Embryonic facial prominence (tissue), 1 donor: ENCODE results near the gene ACACB.

Experiments used
- DNase-seq: peaks from one replicate; pipeline ENCODE4 v3.0.0-alpha.2; 2016; ENCODE audit errors: extremely low spot score

The ACACB gene

DNA sequence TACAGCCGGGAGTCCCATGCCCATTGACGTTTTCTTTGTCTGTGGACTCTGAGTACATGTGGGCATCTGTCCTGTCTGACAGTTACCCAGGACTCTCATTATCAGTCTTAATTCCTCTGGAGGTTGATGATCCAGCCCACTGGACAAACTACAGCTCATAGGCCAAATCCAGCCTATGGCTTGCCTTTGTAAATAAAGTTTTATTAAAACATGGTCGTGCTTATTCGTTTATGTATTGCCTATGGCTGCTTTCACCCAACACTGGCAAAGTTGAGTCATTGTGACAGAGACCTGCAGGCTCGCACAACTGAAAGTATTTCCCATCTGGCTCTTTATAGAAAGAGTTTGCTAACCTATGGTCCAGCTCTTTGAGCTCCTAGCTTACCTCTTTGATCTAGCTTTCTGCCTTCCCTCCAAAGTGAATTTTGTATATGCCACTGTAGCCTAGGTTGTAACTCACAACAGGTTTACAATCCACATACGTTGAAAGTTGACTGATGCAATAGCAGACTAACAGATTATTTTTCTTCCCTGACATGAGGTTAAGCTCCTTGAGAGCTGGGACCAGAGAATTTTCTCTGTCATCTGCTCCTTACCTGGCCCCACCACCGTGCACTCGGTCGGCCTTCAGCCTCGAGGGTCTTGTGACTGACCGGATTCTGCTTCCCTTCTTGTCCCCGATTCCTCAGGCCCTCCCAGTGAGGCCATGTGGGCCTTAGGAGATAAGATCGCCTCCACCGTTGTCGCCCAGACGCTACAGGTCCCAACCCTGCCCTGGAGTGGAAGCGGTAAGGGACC lies 57.3 kb downstream of the ACACB start:
- DNase-seq = no peak

DNA sequence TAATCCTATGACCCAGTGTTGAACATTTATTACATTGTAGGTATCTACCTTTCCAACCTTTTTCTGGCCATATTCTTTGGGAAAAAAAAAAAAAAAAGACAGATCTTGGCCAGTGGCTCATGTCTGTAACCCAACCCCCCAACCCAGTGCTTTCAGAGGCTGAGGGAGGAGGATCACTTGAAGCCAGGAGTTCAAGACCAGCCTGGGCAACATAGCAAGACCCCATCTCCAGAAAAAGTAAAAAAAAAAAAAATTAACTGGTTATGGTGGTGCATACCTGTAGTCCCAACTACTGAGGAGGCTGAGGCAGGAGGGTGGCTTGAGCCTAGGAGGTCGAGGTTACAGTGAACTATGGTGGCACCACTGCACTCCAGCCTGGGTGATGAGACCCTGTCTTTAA lies 58.1 kb downstream of the ACACB start:
- no peak for DNase-seq

DNA sequence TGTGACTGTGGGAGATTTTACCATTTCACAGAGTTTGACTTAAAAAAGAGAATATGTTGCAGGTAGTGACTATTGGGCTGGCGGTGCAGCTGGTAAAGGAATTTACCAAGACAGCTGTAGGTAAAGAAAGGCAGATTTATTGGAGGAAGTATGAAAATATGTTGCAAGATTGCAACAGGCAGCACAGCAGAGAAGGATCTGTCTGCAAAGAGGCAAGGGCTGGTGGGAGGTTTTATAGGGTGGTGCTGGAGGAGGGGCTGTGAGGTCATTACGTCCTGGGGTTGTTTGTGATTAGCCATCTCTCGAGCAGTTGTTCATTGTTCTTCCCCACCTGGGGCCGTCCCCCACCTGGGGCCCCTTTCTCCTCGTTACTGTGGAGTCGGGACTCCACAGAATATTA lies 62.1 kb downstream of the ACACB start:
- no peak for DNase-seq

DNA sequence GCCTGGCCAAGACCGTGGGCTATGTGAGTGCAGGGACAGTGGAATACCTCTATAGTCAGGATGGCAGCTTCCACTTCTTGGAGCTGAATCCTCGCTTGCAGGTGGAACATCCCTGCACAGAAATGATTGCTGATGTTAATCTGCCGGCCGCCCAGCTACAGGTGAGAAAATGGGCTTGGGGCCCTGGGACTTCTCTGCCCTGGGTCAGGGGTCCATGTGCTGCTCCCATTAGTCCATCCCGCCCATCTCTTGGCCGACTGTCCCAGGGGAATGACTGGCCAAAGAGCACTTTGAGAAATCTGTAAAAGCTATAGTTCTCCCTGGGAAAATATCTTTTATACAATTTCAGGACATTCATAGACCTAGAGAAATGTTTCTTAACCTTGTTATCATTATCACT lies 63.5 kb downstream of the ACACB start:
- DNase-seq = no peak

DNA sequence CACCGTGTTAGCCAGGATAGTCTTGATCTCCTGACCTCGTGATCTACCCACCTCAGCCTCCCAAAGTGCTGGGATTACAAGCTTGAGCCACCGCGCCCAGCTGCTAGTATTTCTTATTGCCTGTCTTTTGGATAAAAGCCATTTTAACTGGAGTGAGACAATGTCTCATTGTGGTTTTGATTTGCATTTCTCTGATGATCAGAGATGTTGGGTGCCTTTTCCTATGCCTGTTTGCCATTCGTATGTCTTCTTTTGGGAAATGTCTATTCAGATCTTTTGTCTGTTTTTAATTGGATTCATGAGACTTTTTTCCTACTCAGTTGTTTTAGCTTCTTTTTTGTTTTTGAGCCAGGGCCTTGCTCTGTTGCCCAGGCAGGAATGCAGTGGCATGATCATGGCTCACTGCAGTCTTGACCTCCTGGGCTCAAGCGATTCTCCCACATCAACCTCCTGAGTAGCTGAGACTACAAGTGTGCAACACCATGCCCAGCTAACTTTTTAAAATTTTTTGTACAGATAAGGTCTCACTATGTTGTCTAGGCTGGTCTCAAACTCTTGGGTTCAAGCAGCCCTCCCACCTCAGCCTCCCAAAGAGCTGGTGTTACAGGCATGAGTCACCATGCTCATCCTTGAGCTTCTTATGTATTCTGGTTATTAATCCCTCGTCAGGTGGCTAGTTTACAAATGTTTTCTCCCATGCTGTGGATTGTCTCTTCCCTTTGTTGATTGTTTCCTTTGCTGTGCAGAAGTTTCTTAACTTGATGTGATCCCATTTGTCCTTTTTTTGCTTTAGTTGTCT lies 65.9 kb downstream of the ACACB start:
- no peak for DNase-seq

DNA sequence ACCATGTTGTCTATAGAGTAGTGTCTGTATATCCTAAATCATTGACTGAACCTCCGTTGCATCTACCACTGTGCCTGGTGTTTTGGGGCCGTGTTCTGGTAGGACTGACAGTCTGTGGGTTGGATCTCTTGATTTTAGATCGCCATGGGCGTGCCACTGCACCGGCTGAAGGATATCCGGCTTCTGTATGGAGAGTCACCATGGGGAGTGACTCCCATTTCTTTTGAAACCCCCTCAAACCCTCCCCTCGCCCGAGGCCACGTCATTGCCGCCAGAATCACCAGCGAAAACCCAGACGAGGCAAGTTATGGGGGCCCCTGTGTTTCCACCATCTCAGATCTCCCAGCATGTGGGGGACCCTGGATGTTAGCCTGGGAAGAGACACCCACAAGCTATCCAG lies 69.1 kb downstream of the ACACB start:
- no peak for DNase-seq

DNA sequence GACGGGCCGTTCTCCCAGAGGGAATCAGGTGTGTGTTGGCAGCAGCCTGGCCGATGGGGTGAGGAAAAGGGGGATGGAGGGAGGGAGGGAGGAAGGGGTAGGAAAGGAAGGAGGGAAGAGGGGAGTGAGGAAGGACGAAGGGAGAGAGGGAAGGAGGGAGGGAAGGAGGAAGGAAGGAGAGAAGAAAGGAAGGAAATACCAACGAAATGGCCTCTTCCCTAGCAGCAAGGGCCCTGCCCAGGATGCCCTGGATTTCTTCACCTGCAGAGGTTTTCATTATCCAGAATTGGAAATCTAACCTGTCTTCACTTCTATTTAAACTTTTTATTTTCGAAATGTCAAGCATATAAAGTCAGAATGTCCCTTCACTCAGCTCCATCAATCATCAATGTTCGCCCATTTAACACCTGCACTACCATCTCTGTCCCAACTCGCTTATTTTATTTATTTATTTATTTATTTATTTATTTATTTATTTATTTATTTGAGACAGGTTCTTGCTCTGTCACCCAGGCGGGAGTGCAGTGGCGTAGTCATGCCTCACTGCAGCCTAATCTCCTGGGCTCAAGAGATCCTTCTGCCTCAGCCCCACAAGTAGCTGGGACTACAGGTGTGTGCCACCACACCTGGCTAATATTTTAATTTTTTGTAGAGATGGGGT lies 70.7 kb downstream of the ACACB start:
- no peak for DNase-seq

DNA sequence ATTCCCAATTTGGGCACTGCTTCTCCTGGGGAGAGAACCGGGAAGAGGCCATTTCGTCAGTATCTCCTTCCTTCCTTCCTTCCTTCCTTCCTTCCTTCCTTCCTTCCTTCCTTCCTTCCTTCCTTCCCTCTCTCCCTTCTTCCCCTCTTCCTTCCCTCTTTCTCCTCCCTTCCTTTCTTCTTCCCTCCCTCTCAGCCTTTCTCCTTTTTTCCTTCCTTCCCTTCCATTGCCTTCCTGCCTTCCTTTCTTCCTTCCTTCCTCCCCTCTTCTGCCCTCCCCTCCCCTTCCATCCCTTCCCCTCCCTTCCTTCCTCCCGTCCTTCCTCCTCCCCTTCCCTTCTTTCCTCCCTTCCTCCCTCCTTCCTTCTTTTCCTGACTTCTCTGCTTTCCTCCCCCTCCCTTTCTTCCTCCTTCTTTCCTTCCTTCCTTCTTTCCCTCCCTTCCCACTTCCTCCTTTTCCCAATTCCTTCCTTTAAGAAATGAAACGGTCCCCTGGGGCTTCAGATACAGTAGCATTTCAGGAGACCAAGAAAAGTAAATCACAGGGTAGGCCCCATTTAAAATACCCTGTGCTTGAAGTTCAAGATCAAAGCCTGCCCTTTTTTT lies 71.8 kb downstream of the ACACB start:
- DNase-seq = no peak

DNA sequence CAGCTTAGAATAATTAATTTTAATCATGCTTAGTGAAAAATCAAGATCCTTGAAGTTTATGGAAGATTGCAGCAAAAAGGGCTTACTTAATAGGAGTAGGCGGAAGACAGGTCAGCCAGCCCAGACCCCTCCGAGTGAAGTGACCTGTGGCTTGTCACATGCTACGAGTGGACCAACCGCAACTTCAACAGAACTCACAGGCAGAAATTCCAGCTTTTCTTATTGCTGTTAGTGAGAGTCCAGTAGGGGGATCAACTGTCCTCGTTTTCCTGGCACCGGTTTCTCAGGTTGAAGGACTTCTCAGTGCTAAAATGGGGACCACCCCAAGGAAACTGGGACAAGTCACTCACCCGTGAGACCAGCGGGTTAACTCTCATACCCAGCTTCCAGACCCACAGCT lies 72.9 kb downstream of the ACACB start:
- DNase-seq = no peak

DNA sequence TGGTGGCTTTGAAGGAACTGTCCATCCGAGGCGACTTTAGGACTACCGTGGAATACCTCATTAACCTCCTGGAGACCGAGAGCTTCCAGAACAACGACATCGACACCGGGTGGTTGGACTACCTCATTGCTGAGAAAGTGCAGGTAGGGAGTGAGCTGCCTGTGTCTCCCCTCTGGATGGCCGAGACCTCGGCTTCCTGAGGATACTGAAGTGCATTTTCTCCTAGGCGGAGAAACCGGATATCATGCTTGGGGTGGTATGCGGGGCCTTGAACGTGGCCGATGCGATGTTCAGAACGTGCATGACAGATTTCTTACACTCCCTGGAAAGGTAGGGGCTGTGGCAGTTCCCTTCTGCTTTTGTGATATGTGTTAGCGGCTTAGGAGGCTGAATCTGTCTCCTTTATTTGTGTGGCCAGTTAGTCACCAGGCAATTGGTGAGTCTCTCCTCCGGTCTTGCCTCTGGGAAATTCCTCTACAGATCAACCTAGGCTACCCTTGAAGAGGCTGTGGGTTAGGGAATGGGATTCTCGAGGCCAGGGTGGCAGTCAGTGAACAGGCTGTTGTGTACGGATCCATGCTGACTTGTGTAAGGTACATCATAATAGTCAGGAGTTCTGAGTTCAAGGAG lies 75.3 kb downstream of the ACACB start:
- no peak for DNase-seq

DNA sequence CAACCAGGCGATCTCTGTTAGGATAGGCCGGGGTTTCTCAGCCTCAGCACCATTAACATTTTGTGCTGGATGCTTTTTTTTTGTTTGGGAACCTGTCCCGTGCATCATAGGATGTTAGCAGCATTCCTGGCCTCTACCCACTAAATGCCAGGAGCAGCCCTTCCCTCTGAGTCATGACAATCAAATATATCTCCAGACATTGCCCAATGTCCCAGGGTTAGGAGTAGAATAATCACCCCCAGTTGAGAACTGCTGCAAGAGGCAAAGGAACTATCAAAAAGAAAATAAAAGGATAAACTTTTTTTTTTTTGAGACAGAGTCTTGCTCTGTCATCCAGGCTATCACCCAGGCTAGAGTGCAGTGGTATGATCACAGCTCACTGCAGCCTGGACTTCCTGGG lies 76.0 kb downstream of the ACACB start:
- no peak for DNase-seq

DNA sequence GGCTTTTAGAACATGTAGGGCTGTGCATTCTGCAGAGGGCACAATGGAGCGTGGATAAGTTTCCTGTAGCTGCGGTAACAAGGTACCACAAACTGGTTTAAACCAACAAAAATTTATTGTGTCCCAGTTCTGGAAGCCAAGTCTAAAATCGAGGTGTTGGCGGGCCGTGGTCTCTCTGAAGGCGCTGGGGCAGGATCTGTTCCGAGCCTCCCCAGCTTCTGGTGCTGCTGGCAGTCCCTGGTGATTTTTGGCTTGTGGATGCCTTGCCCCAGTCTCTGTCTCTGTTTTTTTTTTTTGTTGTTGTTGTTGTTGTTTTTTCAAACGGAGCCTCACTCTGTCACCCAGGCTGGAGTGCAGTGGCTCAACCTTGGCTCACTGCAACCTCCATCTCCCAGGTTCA lies 77.5 kb downstream of the ACACB start:
- no peak for DNase-seq

DNA sequence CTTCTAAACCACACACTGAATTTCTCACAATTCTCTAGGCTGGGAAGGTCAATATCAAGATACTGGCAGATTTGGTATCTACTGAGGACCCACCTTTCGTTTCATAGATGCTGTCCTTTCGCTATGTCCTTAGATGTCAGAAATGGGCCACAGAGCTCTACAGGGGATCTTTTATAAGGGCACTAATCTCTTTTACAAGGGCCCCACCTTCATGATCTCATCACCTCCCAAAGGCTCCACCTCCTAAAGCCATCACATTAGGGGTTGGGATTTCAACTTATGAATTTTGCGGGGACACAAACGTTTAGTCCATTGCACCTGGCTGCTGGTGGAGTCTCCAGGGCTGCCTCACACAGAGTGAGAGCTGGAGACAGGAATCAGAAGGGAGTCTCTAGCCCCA lies 79.9 kb downstream of the ACACB start:
- DNase-seq = no peak

DNA sequence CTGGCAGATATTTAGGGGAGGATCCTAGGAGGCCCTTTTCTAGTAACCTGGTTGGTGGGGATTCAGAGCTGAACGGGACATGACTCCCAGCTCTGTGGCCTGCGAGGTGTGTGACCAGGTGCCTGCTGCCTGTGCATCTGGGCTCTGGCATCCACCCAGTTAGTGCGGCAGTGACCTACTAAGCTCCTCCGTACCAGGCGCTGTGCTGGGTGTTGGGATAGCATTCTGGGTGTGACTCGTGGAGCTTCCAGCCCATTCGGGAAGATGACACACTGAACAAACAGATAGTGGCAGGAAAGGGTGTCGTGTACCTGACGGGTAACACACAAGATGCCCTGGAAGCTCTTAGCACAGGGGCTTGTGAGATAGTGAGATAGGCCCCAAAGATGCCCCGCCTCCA lies 80.9 kb downstream of the ACACB start:
- DNase-seq = no peak

DNA sequence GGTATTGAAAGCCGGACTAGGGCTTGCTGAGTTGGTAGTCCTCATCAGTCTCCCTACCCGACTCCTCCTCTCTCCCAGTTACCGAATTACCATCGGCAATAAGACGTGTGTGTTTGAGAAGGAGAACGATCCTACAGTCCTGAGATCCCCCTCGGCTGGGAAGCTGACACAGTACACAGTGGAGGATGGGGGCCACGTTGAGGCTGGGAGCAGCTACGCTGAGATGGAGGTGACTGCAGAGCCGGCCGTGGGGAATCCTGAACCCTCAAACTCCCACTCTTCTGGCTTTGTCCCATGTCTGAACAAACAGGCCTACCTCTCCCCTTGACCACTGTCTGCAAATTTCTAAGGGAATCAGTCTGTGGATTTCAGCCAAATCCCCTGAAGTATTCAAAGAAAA lies 82.9 kb downstream of the ACACB start:
- DNase-seq = no peak

DNA sequence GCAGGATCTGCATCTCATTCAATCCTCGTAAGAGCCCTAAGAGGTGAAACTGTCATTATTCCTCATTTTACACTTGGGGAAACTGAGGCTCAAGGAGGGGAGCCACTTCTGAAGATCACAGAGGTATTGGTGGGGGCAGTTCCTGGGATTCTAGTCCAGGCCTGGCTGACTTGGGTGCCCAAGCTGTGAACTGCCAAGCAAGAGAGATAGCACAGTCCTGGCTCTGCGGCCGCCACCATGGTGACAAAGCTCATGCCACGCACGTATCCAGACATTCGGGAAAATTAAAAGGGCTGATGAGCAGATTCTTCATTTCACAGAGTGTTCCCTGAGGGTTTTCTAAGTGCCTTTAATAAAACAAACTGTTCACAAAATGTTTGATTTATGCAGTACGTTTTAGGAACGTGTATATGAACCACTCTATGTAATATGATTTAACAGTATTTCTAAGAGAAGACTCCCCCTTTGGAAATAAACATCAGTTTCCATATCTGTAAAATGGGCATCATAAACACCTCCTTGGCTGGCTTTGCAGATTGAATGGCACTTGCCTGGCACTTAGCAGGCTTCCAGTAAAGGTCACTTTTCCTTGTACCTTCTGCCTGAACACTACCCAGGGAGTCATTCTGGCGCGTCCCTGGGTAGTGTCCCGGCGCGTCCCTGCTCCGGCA lies 84.6 kb downstream of the ACACB start:
- no peak for DNase-seq

DNA sequence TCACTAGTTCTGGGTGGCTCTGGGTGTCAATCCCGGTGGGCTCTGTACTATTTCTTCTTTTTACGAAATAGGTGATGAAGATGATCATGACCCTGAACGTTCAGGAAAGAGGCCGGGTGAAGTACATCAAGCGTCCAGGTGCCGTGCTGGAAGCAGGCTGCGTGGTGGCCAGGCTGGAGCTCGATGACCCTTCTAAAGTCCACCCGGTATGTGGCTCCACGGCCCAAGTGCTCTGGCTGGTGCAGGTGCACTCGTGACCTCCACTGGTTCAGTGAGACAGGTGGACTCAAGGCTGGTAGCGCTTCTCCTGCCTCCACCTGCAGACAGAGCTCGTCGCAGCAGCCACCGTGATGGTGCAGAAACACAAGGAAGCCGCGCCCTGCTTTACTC lies 85.1 kb downstream of the ACACB start:
- DNase-seq = no peak

DNA sequence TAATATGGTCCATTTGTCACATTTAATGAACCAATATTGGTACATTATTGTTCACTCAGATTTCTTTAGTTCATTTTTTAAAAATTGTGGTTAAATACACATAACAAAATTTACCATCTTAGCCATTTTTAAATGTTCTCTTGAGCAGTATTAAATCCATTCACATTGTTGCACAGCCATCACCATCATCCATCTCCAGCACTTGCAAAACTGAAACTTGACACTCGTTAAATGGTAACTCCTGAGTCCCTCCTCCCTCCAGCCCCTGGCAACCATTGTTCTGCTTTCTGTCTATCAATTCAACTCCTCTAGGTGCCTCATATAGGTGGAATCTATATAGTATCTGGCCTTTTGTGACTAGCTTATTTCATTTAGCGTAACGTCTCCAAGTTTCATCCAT lies 86.4 kb downstream of the ACACB start:
- DNase-seq = no peak

DNA sequence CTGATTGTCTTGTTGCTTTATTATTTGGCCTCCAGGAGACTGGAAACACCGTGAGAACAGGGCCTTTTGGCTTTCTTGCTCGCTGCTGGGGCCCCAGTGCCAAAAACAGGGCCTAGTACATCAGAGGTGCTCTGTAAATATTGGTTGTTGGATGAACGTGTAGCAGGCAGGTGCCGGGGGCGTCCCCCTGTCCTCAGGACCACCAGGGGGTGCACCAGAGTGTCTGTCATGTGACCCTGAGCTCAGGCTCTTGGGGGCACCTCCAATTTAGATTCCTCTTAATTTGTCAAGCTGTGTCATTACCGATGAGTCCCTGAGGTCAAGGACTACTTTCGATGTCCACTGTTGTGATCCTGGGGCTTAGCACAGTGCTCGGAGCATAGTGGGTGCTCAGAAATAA lies 87.1 kb downstream of the ACACB start:
- DNase-seq = no peak

DNA sequence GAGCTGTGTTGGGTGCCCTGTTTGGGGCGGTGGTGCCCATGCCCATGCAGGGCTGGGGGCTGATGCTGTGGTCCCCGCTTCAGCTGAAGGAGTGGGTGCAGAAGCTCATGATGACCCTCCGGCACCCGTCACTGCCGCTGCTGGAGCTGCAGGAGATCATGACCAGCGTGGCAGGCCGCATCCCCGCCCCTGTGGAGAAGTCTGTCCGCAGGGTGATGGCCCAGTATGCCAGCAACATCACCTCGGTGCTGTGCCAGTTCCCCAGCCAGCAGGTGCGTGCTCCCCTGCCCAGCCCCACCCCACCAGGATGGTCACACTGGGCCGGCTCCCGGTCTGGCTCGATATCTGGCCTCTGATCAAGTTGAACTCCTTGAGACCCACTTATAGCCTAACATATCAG lies 92.7 kb downstream of the ACACB start:
- DNase-seq = no peak

DNA sequence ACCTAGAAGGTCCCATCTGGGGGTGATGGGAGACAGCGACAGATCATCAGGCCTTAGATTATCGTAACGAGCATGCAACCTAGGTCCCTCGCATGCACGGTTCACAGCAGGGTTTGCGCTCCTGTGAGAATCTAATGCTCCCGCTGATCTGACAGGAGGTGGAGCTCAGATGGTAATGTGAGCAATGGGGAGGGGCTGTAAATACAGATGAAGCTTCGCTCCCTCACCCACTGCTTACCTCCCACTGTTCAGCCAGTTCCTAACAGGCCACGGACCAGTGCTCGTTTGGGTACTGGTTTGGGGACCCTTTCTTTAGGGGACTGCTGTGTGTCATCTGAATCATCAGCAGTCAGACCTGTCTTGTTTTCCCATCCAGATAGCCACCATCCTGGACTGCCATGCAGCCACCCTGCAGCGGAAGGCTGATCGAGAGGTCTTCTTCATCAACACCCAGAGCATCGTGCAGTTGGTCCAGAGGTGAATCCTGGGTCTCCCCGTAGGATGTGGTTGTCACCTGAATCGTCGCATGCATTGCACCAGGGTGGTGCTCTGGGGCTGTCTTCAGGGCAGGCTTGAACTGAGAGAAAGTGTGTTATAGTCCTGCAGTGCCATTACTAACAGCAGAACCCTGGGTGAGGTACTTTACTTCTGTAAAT lies 96.2 kb downstream of the ACACB start:
- DNase-seq = no peak
